ENCODE measurements around the gene POFUT1.
"Not testable (repeated sequence)": the region's sequence is repeated elsewhere in the genome, so short reads cannot be mapped to it uniquely, and the experiment has no call there.

Gene POFUT1

GRCh38 chr20:32189691-32190615, 17.7 kb upstream of the POFUT1 start:
- DNase-seq, result peak; percentile 28

GRCh38 chr20:32190616-32191415, 16.9 kb upstream of the POFUT1 start:
- DNase-seq, result no peak

GRCh38 chr20:32191422-32191821, 16.3 kb upstream of the POFUT1 start:
- DNase-seq, result no peak

- no peak for DNase-seq
These were observed 15.8 kb upstream of the POFUT1 start for GRCh38 chr20:32191873-32192272.

- no peak for DNase-seq
These were observed 15.0 kb upstream of the POFUT1 start for GRCh38 chr20:32192698-32193097.

- DNase-seq, result not testable (repeated sequence)
These were observed 14.3 kb upstream of the POFUT1 start for GRCh38 chr20:32193336-32193735.

GRCh38 chr20:32193996-32194395, 13.7 kb upstream of the POFUT1 start:
- no peak for DNase-seq

- no peak for DNase-seq
These were observed 12.1 kb upstream of the POFUT1 start for GRCh38 chr20:32195581-32195980.

GRCh38 chr20:32196613-32197012, 11.1 kb upstream of the POFUT1 start:
- DNase-seq, result not testable (repeated sequence)

- not testable (repeated sequence) for DNase-seq
These were observed 10.5 kb upstream of the POFUT1 start for GRCh38 chr20:32197136-32197535.

- DNase-seq, result no peak
These were observed 8.7 kb upstream of the POFUT1 start for GRCh38 chr20:32199006-32199405.

- DNase-seq, result no peak
These were observed 6.2 kb upstream of the POFUT1 start for GRCh38 chr20:32201296-32201976.

GRCh38 chr20:32201977-32202363, 5.7 kb upstream of the POFUT1 start:
- no peak for DNase-seq

GRCh38 chr20:32203356-32204204, 4.1 kb upstream of the POFUT1 start:
- no peak for DNase-seq

- no peak for DNase-seq
These were observed 3.2 kb upstream of the POFUT1 start for GRCh38 chr20:32204205-32205109.

- no peak for DNase-seq
These were observed 2.4 kb upstream of the POFUT1 start for GRCh38 chr20:32205110-32205842.

GRCh38 chr20:32205843-32206759, 1.6 kb upstream of the POFUT1 start:
- no peak for DNase-seq

GRCh38 chr20:32206760-32207625, 687 bp upstream of the POFUT1 start:
- no peak for DNase-seq

Data from activated effector memory CD4-positive, alpha-beta T cell treated with Interleukin-2 at 50 U/mL for 16 hours (primary cell).